ENCODE measurements around the gene COPZ1.

The COPZ1 gene

GRCh38 chr12:54337280-54337842, 12.4 kb downstream of the COPZ1 start:
- no CpG with 5 or more reads among the region's 3 CpGs for WGBS (ENCODE audit: extremely low coverage, insufficient coverage, low lambda C conversion rate)
- Histone ChIP-seq H3K4me3 (ENCODE audit: low read length) (no peak overlapping the region), H3K18ac (ENCODE audit: low read length) (peak overlapping the region; percentile 31), H3K4me2 (ENCODE audit: low read length) (no peak overlapping the region), H3K4ac (ENCODE audit: low read depth, low read length) (no peak overlapping the region), H4K8ac (ENCODE audit: low read depth, low read length) (no peak overlapping the region), H2BK15ac (replicated peaks; ENCODE audit: low read depth) (no peak overlapping the region), H2BK120ac (ENCODE audit: low read depth, low read length) (no peak overlapping the region), H3K4me1 (ENCODE audit: control insufficient read depth, low read depth, low read length) (peaks cover 10% of the 10 kb centered on the region), H2BK5ac (ENCODE audit: low read length) (no peak overlapping the region), H3K27me3 (ENCODE audit: insufficient read depth, low read length, poor library complexity) (no peaks in the 10 kb centered on the region), H4K5ac (ENCODE audit: low read length) (no peak overlapping the region), H3K23ac (ENCODE audit: low read length) (no peak overlapping the region), H3K27ac (ENCODE audit: low read depth, low read length) (peak overlapping the region; percentile 31), H3K36me3 (ENCODE audit: control insufficient read depth, insufficient read depth, low read length) (no peaks in the 10 kb centered on the region), H3K56ac (ENCODE audit: low read length) (no peak overlapping the region), H3K79me2 (ENCODE audit: control insufficient read depth, insufficient read depth, low read length) (no peaks in the 10 kb centered on the region), H2AK5ac (ENCODE audit: low read length) (no peak overlapping the region), H3K9ac (ENCODE audit: low read length) (no peak overlapping the region), H3K79me1 (ENCODE audit: low read length) (peaks cover 10% of the 10 kb centered on the region)
- DNase-seq: no peak

DNA sequence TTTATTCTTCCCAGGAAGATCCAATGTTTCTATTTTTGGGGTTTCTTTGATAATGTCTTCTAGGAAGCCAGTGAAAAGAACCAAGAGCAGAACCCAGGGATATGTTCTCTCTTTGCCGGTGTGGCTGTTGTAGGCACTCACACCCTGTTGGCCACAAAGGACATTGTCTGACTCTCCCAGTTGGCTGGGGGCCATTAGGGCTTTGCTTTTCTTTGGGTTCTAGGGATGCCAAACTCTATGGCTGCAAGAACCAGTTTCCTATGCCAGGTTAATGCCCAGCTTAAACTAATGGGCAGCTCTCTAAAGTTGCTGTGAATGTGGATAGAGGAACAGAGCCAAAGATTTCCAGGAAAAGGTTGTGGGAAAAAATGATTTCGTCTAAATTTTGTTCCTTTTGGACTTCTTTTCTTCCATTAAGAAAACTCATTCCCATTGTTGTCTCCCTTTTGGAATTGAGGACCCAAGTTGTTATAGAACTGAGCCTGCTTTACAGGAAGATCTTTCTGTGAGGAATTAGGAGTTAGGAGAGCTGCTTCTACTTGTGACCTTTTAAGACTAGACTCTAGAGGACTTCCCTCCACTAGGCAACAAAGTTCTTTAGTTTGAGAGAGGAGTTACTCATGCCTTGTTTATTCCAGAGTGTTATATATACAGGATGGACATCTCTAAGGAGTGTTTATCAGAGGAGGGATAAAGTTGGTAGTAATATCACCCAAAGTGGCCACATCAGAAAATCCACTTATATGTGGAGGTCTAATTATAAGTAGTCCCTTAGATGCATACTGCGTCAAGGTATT, 13.1 kb downstream of the COPZ1 start:
- peak overlapping the region; percentile 31 for H3K18ac ChIP-seq (ENCODE audit: low read length)
- no peak overlapping the region for H4K8ac ChIP-seq (ENCODE audit: low read depth, low read length)
- peak overlapping the region; percentile 31 for H3K27ac ChIP-seq (ENCODE audit: low read depth, low read length)
- no peak overlapping the region for H2BK5ac ChIP-seq (ENCODE audit: low read length)
- H2AK5ac ChIP-seq (ENCODE audit: low read length): no peak overlapping the region
- no CpG with 5 or more reads among the region's 3 CpGs for WGBS (ENCODE audit: extremely low coverage, insufficient coverage, low lambda C conversion rate)
- peak overlapping the region; percentile 25 for H3K56ac ChIP-seq (ENCODE audit: low read length)
- no peak overlapping the region for H3K4me2 ChIP-seq (ENCODE audit: low read length)
- no peak overlapping the region for H3K4me3 ChIP-seq (ENCODE audit: low read length)
- no peak overlapping the region for H4K5ac ChIP-seq (ENCODE audit: low read length)
- no peak overlapping the region for H3K4ac ChIP-seq (ENCODE audit: low read depth, low read length)
- DNase-seq: no peak
- H2BK15ac ChIP-seq (replicated peaks; ENCODE audit: low read depth): no peak overlapping the region
- peaks cover 10% of the 10 kb centered on the region for H3K79me1 ChIP-seq (ENCODE audit: low read length)
- H3K9ac ChIP-seq (ENCODE audit: low read length): no peak overlapping the region
- no peak overlapping the region for H2BK120ac ChIP-seq (ENCODE audit: low read depth, low read length)
- no peaks in the 10 kb centered on the region for H3K79me2 ChIP-seq (ENCODE audit: control insufficient read depth, insufficient read depth, low read length)
- H3K27me3 ChIP-seq (ENCODE audit: insufficient read depth, low read length, poor library complexity): no peaks in the 10 kb centered on the region
- no peak overlapping the region for H3K23ac ChIP-seq (ENCODE audit: low read length)
- H3K4me1 ChIP-seq (ENCODE audit: control insufficient read depth, low read depth, low read length): peaks cover 10% of the 10 kb centered on the region
- no peaks in the 10 kb centered on the region for H3K36me3 ChIP-seq (ENCODE audit: control insufficient read depth, insufficient read depth, low read length)

- Histone ChIP-seq H3K79me2 (ENCODE audit: control insufficient read depth, insufficient read depth, low read length) (no peaks in the 10 kb centered on the region), H2BK120ac (ENCODE audit: low read depth, low read length) (no peak overlapping the region), H3K4me2 (ENCODE audit: low read length) (no peak overlapping the region), H2BK5ac (ENCODE audit: low read length) (peak overlapping the region; percentile 9), H3K4me3 (ENCODE audit: low read length) (no peak overlapping the region), H3K18ac (ENCODE audit: low read length) (no peak overlapping the region), H4K5ac (ENCODE audit: low read length) (no peak overlapping the region), H3K56ac (ENCODE audit: low read length) (peak overlapping the region; percentile 30), H3K23ac (ENCODE audit: low read length) (peak overlapping the region; percentile 6), H4K8ac (ENCODE audit: low read depth, low read length) (no peak overlapping the region), H3K4ac (ENCODE audit: low read depth, low read length) (no peak overlapping the region), H2BK15ac (replicated peaks; ENCODE audit: low read depth) (no peak overlapping the region), H3K27me3 (ENCODE audit: insufficient read depth, low read length, poor library complexity) (no peaks in the 10 kb centered on the region), H3K4me1 (ENCODE audit: control insufficient read depth, low read depth, low read length) (peaks cover 10% of the 10 kb centered on the region), H3K79me1 (ENCODE audit: low read length) (peaks cover 7% of the 10 kb centered on the region), H2AK5ac (ENCODE audit: low read length) (no peak overlapping the region), H3K27ac (ENCODE audit: low read depth, low read length) (peak overlapping the region; percentile 21), H3K36me3 (ENCODE audit: control insufficient read depth, insufficient read depth, low read length) (peaks cover 2% of the 10 kb centered on the region), H3K9ac (ENCODE audit: low read length) (peak overlapping the region; percentile 15)
- no CpG with 5 or more reads among the region's 4 CpGs for WGBS (ENCODE audit: extremely low coverage, insufficient coverage, low lambda C conversion rate)
- DNase-seq: peak; percentile 84
Observed at GRCh38 chr12:54338698-54339296, 13.9 kb downstream of the COPZ1 start.

GRCh38 chr12:54340846-54341245, 15.9 kb downstream of the COPZ1 start:
- H3K4me2 ChIP-seq (ENCODE audit: low read length): no peak overlapping the region
- H3K23ac ChIP-seq (ENCODE audit: low read length): no peak overlapping the region
- no peak overlapping the region for H3K9ac ChIP-seq (ENCODE audit: low read length)
- H3K18ac ChIP-seq (ENCODE audit: low read length): no peak overlapping the region
- no peak overlapping the region for H4K5ac ChIP-seq (ENCODE audit: low read length)
- H2BK120ac ChIP-seq (ENCODE audit: low read depth, low read length): no peak overlapping the region
- H3K79me2 ChIP-seq (ENCODE audit: control insufficient read depth, insufficient read depth, low read length): no peaks in the 10 kb centered on the region
- H3K4me3 ChIP-seq (ENCODE audit: low read length): no peak overlapping the region
- H3K79me1 ChIP-seq (ENCODE audit: low read length): peaks cover 7% of the 10 kb centered on the region
- H3K4ac ChIP-seq (ENCODE audit: low read depth, low read length): no peak overlapping the region
- H4K8ac ChIP-seq (ENCODE audit: low read depth, low read length): no peak overlapping the region
- H2BK5ac ChIP-seq (ENCODE audit: low read length): no peak overlapping the region
- no peaks in the 10 kb centered on the region for H3K27me3 ChIP-seq (ENCODE audit: insufficient read depth, low read length, poor library complexity)
- H2BK15ac ChIP-seq (replicated peaks; ENCODE audit: low read depth): no peak overlapping the region
- no peak overlapping the region for H3K56ac ChIP-seq (ENCODE audit: low read length)
- DNase-seq: no peak
- peaks cover 2% of the 10 kb centered on the region for H3K36me3 ChIP-seq (ENCODE audit: control insufficient read depth, insufficient read depth, low read length)
- no peak overlapping the region for H2AK5ac ChIP-seq (ENCODE audit: low read length)
- no CpG with 5 or more reads among the region's 7 CpGs for WGBS (ENCODE audit: extremely low coverage, insufficient coverage, low lambda C conversion rate)
- H3K27ac ChIP-seq (ENCODE audit: low read depth, low read length): peak overlapping the region; percentile 46
- H3K4me1 ChIP-seq (ENCODE audit: control insufficient read depth, low read depth, low read length): peaks cover 10% of the 10 kb centered on the region

DNA sequence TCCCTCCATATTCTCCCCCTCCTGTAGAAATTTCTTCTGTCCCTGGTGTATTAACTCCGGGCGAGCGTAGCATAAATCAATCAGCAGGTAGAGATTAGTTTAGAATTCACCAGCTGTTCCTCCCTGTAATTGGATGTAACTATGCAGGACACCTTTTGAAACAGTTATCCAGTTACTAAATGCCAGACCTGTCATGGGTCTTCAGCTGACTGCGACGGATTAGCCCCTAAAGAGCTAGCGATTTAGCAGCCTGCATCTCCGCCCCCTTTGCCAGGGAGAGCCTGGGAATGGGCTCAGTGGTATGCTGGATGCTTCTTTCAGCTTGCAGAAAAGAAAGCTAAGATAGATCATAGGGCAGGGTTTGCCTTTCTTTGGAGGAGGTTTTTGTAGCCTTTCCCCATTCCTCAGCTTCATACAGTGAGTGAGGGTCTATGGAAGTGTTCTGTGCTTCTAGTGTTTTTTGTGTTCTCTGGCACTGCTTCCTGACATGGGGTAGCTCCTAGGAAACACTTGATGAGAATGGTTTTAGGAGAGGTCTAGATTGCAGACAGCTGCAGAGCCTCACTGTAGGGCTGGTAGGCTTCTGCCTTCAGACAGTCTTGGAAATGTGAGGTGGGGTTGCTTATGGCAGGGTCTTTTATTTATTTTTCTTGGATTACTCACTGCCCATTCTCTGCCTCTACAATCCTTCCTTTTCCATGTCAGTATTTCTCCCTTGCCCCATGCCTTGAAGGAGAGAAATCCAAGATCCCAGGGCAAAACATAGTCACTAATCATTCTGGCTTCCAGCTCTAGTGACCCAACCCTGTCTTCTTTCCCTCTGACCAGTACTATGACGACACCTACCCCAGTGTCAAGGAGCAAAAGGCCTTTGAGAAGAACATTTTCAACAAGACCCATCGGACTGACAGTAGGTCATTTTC, 16.7 kb downstream of the COPZ1 start:
- Histone ChIP-seq H4K5ac (ENCODE audit: low read length) (no peak overlapping the region), H2AK5ac (ENCODE audit: low read length) (no peak overlapping the region), H3K27me3 (ENCODE audit: insufficient read depth, low read length, poor library complexity) (no peaks in the 10 kb centered on the region), H2BK15ac (replicated peaks; ENCODE audit: low read depth) (no peak overlapping the region), H3K23ac (ENCODE audit: low read length) (no peak overlapping the region), H3K79me2 (ENCODE audit: control insufficient read depth, insufficient read depth, low read length) (no peaks in the 10 kb centered on the region), H3K79me1 (ENCODE audit: low read length) (peaks cover 7% of the 10 kb centered on the region), H3K4ac (ENCODE audit: low read depth, low read length) (no peak overlapping the region), H3K36me3 (ENCODE audit: control insufficient read depth, insufficient read depth, low read length) (peaks cover 2% of the 10 kb centered on the region), H3K4me1 (ENCODE audit: control insufficient read depth, low read depth, low read length) (peaks cover 10% of the 10 kb centered on the region), H4K8ac (ENCODE audit: low read depth, low read length) (no peak overlapping the region), H3K9ac (ENCODE audit: low read length) (no peak overlapping the region), H3K4me2 (ENCODE audit: low read length) (no peak overlapping the region), H3K56ac (ENCODE audit: low read length) (no peak overlapping the region), H2BK120ac (ENCODE audit: low read depth, low read length) (no peak overlapping the region), H2BK5ac (ENCODE audit: low read length) (no peak overlapping the region), H3K27ac (ENCODE audit: low read depth, low read length) (peak overlapping the region; percentile 46), H3K4me3 (ENCODE audit: low read length) (no peak overlapping the region), H3K18ac (ENCODE audit: low read length) (no peak overlapping the region)
- no CpG with 5 or more reads among the region's 9 CpGs for WGBS (ENCODE audit: extremely low coverage, insufficient coverage, low lambda C conversion rate)
- DNase-seq: no peak
